Measurements from ENCODE around the gene E2F4. TPM values are rescaled to one million over a fixed set of nuclear protein-coding genes. Genes with fewer than 3 reads are reported as not detected.

Gene E2F4
- total RNA-seq, 2 donors from 2014 or later = 71.8 to 72.8 TPM

DNA sequence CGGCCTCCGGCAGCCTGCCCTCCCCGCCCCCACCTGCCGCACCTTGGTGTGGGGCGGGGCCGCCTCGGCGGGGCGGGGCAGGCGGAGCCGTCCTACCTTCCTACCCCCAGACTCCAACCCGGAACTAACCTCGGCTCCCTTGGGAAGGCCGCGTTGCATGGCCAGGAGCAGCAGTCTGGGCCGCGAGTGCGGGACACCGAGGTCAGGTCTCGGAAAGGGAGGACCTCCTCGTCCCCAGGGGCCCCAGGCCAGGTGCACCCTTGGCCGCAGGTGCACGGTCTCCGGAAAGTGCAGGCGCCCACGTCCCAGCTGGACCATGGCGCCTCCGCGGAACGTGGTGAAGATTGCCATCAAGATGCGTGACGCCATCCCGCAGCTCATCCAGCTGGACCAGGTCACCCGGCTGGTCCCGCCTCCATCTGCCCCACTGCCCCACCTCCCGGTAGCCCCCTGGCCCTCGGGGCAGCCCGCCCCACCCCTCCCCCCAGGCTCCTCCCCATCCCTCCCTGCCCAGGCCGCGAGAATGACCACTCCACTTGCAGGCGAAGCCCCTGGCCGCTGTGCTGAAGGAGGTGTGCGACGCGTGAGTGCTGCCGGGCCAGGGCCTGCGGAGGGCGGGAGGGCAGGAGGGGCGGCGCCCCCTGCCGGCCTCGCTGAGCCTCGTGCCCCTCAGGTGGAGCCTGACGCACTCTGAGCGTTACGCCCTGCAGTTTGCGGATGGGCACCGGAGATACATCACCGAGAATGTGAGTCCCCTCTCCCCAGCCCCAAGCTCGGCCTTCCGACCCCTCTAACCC, 7.3 kb downstream of the E2F4 start, which contains the start of gene ELMO3:
Gene ELMO3 (plus strand): TSS at position 121 of the 797 bp plus-strand sequence. CDS start 196 bp downstream, at position 317.
- DNase-seq = peak; percentile 93
- Histone ChIP-seq H3K9me3 (ENCODE audit: control insufficient read depth, low read length) (no peaks in the 10 kb centered on the region), H3K27me3 (ENCODE audit: control insufficient read depth, insufficient read depth, low read length, poor library complexity, severe bottlenecking) (no peaks in the 10 kb centered on the region), H3K9ac (ENCODE audit: extremely low read depth, low read length, poor library complexity, severe bottlenecking) (no peak within 1 kb of the TSS), H3K4me1 (ENCODE audit: control insufficient read depth, insufficient read depth, low read length) (no peaks in the 10 kb centered on the region), H3K27ac (ENCODE audit: low read depth, low read length) (no peak within 1 kb of the TSS), H3K36me3 (ENCODE audit: control insufficient read depth, insufficient read depth, low read length) (peaks cover 62% of the 10 kb centered on the region), H3K4me3 (ENCODE audit: low read length) (no peak within 1 kb of the TSS)
- Mint-ChIP-seq H3K4me1 (peaks cover 2% of the 10 kb centered on the region), H3K36me3 (ENCODE audit: low read depth) (peaks cover 38% of the 10 kb centered on the region), H3K9me3 (no peaks in the 10 kb centered on the region), H3K27ac (peak within 1 kb of the TSS; percentile 76), H3K27me3 (ENCODE audit: insufficient read depth) (no peaks in the 10 kb centered on the region), H3K4me3 (peak within 1 kb of the TSS; percentile 57)
- WGBS, 2 experiments (ENCODE audit: insufficient coverage in 1 of 2, insufficient read length in 1 of 2) = 91 to 92% methylated on average over 25 to 58 of the region's 61 CpGs
- TF ChIP-seq, protein P1, sequence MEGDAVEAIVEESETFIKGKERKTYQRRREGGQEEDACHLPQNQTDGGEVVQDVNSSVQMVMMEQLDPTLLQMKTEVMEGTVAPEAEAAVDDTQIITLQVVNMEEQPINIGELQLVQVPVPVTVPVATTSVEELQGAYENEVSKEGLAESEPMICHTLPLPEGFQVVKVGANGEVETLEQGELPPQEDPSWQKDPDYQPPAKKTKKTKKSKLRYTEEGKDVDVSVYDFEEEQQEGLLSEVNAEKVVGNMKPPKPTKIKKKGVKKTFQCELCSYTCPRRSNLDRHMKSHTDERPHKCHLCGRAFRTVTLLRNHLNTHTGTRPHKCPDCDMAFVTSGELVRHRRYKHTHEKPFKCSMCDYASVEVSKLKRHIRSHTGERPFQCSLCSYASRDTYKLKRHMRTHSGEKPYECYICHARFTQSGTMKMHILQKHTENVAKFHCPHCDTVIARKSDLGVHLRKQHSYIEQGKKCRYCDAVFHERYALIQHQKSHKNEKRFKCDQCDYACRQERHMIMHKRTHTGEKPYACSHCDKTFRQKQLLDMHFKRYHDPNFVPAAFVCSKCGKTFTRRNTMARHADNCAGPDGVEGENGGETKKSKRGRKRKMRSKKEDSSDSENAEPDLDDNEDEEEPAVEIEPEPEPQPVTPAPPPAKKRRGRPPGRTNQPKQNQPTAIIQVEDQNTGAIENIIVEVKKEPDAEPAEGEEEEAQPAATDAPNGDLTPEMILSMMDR (conservative IDR thresholded peaks at IDR 0.05) = peak; percentile 85

DNA sequence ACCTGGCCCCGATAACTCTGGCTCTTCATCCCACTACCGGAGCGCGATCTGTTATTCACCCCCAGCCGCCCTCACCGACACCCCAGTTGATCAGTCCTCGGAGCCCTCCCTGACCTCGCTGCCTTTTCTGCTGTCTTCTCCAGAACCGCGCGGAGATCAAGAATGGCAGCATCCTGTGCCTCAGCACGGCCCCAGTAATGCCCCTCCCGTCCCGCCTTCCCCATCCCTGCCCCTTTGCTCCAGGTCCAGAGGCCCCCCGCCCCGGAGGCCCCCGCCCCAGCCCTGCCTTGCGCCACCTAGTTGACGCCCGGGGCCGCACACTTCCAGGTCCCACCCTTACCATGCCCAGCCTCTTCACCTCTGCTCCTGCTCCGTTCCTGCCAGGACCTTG, 7.8 kb downstream of the E2F4 start:
- H3K4me3 Mint-ChIP-seq = peak overlapping the region; percentile 57
- H3K36me3 Mint-ChIP-seq (ENCODE audit: low read depth) = peaks cover 35% of the 10 kb centered on the region
- Histone ChIP-seq H3K9me3 (ENCODE audit: control insufficient read depth, low read length) (no peaks in the 10 kb centered on the region), H3K4me1 (ENCODE audit: control insufficient read depth, insufficient read depth, low read length) (no peaks in the 10 kb centered on the region), H3K27ac (ENCODE audit: low read depth, low read length) (no peak overlapping the region), H3K4me3 (ENCODE audit: low read length) (no peak overlapping the region), H3K27me3 (ENCODE audit: control insufficient read depth, insufficient read depth, low read length, poor library complexity, severe bottlenecking) (no peaks in the 10 kb centered on the region), H3K9ac (ENCODE audit: extremely low read depth, low read length, poor library complexity, severe bottlenecking) (no peak overlapping the region), H3K36me3 (ENCODE audit: control insufficient read depth, insufficient read depth, low read length) (peaks cover 59% of the 10 kb centered on the region)
- H3K9me3 Mint-ChIP-seq = no peaks in the 10 kb centered on the region
- WGBS, 2 experiments (ENCODE audit: insufficient coverage in 1 of 2, insufficient read length in 1 of 2) = 91 to 93% methylated on average over 7 to 22 of the region's 22 CpGs
- peak; percentile 86 for DNase-seq
- H3K27ac Mint-ChIP-seq = peak overlapping the region; percentile 76
- no peaks in the 10 kb centered on the region for H3K27me3 Mint-ChIP-seq (ENCODE audit: insufficient read depth)
- H3K4me1 Mint-ChIP-seq = peaks cover 2% of the 10 kb centered on the region
- TF ChIP-seq, protein P1 (conservative IDR thresholded peaks at IDR 0.05) = peak; percentile 67

DNA sequence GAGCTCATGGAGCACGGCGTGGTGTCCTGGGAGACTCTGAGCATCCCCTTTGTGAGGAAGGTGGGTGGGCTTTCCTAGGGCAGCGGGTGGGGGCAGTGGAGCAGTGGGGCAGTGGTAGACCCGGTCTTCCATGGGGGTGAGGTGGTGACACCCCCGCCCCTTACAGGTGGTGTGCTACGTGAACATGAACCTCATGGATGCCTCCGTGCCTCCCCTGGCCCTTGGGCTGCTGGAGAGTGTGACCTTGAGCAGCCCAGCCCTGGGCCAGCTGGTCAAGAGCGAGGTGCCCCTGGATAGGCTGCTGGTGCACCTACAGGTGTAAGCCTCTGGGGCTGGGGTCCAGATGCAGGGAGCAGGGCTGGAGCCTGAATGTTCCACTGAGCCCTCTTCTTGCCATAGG, 8.5 kb downstream of the E2F4 start:
- Histone ChIP-seq H3K9me3 (ENCODE audit: control insufficient read depth, low read length) (no peaks in the 10 kb centered on the region), H3K9ac (ENCODE audit: extremely low read depth, low read length, poor library complexity, severe bottlenecking) (no peak overlapping the region), H3K4me1 (ENCODE audit: control insufficient read depth, insufficient read depth, low read length) (no peaks in the 10 kb centered on the region), H3K4me3 (ENCODE audit: low read length) (no peak overlapping the region), H3K36me3 (ENCODE audit: control insufficient read depth, insufficient read depth, low read length) (peaks cover 52% of the 10 kb centered on the region), H3K27me3 (ENCODE audit: control insufficient read depth, insufficient read depth, low read length, poor library complexity, severe bottlenecking) (no peaks in the 10 kb centered on the region), H3K27ac (ENCODE audit: low read depth, low read length) (no peak overlapping the region)
- TF ChIP-seq, protein P1 (conservative IDR thresholded peaks at IDR 0.05) = no peak
- DNase-seq = no peak
- WGBS, 2 experiments (ENCODE audit: insufficient coverage in 1 of 2, insufficient read length in 1 of 2) = 96 to 98% methylated on average over 7 to 8 of the region's 8 CpGs
- Mint-ChIP-seq H3K4me3 (no peak overlapping the region), H3K9me3 (no peaks in the 10 kb centered on the region), H3K36me3 (ENCODE audit: low read depth) (peaks cover 28% of the 10 kb centered on the region), H3K27ac (no peak overlapping the region), H3K27me3 (ENCODE audit: insufficient read depth) (no peaks in the 10 kb centered on the region), H3K4me1 (peaks cover 2% of the 10 kb centered on the region)

All from endodermal cell (in vitro differentiated cells).